Astrocyte of the spinal cord (primary cell): ENCODE data around the gene B3GNT2.

ENCODE experiments used
- DNase-seq: peaks from one replicate; pipeline ENCODE4 v3.0.0; 2011; ENCODE audit warnings: low read depth, low spot score
- H3K4me3 ChIP-seq: 2 replicates; pipeline ENCODE4 v1.5.1; 2011; ENCODE audit warnings: low read depth, mild to moderate bottlenecking, low read length, moderate library complexity
- in situ Hi-C: cut with HindIII; loops from 2 replicates; pipeline ENCODE4 v1.10.0; 2017; ENCODE audit warnings: low sequenced_read_pairs
- TF ChIP-seq, protein P1 (sequence below): IDR thresholded peaks from 2 replicates; pipeline ENCODE4 v1.5.1; 2012; ENCODE audit warnings: low read depth, mild to moderate bottlenecking, low read length, inconsistent platforms

The B3GNT2 gene

DNA sequence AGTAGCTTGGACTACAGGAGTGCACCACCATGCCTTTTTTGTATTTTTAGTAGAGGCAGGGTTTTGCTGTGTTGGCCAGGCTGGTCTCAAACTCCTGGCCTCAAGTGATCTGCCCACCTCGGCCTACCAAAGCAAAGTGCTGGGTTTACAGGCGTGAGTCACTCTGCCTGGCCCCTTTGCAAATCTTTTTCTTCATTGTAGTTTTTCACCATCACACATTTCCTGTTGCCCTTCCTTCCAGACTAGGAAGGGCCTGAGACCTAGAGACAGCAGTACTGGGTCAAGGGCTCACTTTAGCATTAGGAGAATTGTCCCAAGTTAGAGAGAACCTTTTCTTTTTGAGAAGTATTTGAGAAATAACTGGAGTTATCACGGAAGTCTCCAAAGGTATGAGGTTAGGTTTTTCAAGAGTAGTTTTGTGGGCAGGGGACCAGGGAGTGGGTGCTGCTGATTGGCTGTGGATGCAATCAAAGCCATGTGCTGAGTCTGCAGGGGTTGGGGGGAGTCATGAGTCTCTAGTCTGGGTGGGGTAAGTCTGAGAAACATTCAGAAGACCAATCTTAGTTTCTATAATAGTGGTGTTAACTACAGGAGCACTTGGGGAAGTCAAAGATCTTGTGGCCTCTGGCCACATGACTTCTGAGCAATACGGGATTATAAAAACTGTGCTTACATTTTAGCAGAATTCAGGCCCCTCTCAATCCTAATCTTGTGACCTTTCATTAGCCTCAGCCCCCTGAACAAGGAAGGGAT is 23.7 kb downstream of the B3GNT2 start:
- in situ Hi-C loops = no loop called here
- TF ChIP-seq, protein P1, sequence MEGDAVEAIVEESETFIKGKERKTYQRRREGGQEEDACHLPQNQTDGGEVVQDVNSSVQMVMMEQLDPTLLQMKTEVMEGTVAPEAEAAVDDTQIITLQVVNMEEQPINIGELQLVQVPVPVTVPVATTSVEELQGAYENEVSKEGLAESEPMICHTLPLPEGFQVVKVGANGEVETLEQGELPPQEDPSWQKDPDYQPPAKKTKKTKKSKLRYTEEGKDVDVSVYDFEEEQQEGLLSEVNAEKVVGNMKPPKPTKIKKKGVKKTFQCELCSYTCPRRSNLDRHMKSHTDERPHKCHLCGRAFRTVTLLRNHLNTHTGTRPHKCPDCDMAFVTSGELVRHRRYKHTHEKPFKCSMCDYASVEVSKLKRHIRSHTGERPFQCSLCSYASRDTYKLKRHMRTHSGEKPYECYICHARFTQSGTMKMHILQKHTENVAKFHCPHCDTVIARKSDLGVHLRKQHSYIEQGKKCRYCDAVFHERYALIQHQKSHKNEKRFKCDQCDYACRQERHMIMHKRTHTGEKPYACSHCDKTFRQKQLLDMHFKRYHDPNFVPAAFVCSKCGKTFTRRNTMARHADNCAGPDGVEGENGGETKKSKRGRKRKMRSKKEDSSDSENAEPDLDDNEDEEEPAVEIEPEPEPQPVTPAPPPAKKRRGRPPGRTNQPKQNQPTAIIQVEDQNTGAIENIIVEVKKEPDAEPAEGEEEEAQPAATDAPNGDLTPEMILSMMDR = no peak
- DNase-seq = no peak
- no peak overlapping the region for H3K4me3 ChIP-seq

DNA sequence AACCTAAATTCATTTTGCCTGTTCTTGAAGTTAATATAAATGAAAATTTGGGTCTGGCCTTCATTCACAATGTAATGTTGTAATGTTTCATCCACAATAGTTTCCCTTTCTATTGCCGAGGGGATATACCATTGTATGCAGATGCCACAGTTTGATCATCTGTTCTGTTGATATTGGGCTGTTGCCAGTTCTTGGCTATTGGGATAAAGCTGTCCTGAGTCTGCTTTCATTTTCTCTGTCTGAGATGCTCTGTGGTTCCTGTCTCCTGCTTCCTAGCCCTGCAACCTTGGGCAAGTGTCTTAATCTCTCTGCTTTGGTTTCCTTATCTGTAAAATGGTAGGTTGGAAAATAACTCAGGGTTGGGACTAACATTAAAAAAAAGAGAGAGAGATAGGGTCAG is 25.2 kb downstream of the B3GNT2 start:
- H3K4me3 ChIP-seq = no peak overlapping the region
- TF ChIP-seq, protein P1 = no peak
- peak; percentile 63 for DNase-seq
- in situ Hi-C loops = no loop called here

DNA sequence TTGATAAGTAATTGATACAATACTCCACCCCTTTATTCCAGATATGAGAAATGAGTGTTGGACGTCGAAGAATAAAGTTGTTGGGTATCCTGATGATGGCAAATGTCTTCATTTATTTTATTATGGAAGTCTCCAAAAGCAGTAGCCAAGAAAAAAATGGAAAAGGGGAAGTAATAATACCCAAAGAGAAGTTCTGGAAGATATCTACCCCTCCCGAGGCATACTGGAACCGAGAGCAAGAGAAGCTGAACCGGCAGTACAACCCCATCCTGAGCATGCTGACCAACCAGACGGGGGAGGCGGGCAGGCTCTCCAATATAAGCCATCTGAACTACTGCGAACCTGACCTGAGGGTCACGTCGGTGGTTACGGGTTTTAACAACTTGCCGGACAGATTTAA is 26.3 kb downstream of the B3GNT2 start:
- TF ChIP-seq, protein P1 = no peak
- no peak overlapping the region for H3K4me3 ChIP-seq
- DNase-seq = no peak
- in situ Hi-C loops = no loop called here

DNA sequence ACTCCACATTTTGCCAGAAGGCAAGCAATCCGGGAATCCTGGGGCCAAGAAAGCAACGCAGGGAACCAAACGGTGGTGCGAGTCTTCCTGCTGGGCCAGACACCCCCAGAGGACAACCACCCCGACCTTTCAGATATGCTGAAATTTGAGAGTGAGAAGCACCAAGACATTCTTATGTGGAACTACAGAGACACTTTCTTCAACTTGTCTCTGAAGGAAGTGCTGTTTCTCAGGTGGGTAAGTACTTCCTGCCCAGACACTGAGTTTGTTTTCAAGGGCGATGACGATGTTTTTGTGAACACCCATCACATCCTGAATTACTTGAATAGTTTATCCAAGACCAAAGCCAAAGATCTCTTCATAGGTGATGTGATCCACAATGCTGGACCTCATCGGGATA is 26.8 kb downstream of the B3GNT2 start:
- H3K4me3 ChIP-seq = no peak overlapping the region
- TF ChIP-seq, protein P1 = no peak
- in situ Hi-C loops = no loop called here
- no peak for DNase-seq

DNA sequence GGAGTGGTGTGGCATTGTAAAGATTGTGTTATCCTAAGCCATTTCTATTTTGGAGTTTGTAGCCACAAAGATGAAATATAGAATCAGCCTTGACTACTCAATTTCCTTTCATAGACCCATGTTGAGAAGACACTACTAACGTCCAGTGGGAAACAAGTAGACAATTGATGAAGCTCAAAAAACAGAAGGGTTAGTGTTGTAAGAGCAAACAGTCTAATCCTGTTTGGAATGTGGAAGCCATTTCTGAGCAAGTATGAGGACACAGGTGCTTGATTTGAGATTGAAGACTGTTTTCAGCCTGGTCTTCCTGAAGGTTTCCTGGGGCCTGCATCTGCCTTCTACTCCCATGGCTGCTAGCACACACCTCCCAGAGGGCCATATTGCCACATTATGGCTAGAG is 29.1 kb downstream of the B3GNT2 start:
- in situ Hi-C loops = no loop called here
- H3K4me3 ChIP-seq = no peak overlapping the region
- DNase-seq = no peak
- TF ChIP-seq, protein P1 = no peak

DNA sequence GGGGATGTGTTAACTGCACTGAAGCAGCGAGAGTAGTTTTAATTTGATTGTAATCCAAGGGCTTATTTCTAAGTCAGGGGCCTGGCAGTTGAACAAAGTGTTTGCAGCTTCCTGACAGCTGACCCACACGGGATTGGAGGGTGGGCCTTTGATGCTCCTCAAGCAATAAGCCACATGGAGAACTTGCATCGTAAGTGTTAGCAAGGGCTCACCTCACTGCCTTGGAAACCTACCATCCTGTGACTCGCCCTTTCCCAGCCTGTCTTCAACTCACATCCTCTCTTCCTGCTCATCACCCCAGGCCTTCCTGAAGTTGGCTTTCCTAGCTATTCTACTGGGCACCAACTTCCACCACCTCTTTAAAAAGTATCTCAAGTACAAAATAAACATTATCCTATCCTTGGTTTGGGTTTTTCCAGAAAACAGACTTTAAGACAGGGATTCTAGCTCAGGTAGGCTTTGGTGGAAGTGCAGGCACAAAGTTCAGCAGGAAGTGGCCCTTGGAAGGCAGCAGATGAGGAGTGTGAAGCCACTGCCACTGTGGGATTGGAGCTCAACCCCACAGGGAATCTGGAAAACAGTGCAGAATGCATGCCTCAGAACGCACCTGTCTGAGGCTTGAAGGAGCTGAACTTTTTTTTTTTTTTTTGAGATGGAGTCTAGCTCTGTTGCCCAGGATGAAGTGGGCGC is 31.6 kb downstream of the B3GNT2 start:
- TF ChIP-seq, protein P1 = no peak
- H3K4me3 ChIP-seq = no peak overlapping the region
- in situ Hi-C loops = no loop called here
- no peak for DNase-seq
